Measurements from ENCODE around the gene PPT2. TPM values are rescaled to one million over a fixed set of nuclear protein-coding genes. Genes with fewer than 3 reads are reported as not detected.

PPT2 gene
- total and polyA plus RNA-seq, 2 of the 13 experiments (the other 11 are each of a cell fraction or from before 2014, with no cell fraction given), result 39.2 to 61.8 TPM

DNA sequence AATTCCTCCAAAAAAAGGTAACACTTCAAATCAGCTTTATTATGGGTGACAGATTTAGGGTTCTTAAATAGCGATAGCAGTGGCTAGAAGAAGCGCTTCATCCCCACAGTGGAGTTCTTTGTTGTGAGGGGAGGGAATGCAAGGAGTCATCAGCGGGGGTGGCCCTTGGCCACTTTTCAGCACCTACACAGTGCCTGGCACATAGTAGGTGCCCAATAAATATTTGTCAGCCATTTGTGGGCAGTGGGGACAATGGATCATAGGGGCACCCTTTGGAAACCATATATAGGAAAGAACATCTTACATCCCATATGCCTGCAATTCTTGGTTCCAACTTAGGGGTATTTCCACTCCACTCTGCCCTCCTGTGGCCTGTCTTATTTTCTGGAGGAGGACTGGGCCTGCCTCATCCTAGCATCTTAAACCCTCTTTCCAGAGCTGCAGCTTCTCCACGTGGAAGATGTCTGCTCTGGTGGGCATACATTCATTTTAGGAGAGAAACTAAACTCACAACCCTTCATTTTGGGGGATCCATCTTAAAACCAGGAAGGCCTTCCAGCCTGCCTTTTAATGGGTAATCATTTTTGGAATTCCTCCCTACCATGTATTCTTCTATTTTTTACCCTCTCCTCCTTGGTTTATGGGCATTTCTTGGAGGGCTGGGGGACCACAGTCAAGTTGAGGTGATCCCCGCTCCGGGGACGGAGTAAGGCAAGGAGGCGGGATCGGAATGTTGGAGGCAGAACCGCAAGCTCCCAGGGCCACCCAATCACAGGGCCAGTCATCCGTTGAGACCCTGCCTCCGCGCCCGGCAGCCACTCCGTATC, 41.1 kb downstream of the PPT2 start (continued):
- TF ChIP-seq ZNF713 (CRISPR knock-in tag; IDR thresholded peaks at IDR 0.05) (no peak), U2AF1 (optimal IDR thresholded peaks at IDR 0.05; ENCODE audit: low read depth, low read length) (no peak), ARNTL (CRISPR knock-in tag; IDR thresholded peaks at IDR 0.05) (peak; percentile 7; the same call in 1 of the 2 replicates), FOSL1 (CRISPR knock-in tag; IDR thresholded peaks at IDR 0.05; ENCODE audit: borderline replicate concordance) (no peak), ZNF138 (CRISPR knock-in tag; IDR thresholded peaks at IDR 0.05; ENCODE audit: low read depth) (no peak), ERF (CRISPR knock-in tag; IDR thresholded peaks at IDR 0.05) (no peak), CHCHD3 (CRISPR knock-in tag; IDR thresholded peaks at IDR 0.05) (no peak), ZNF747 (CRISPR knock-in tag; IDR thresholded peaks at IDR 0.05; ENCODE audit: borderline replicate concordance) (no peak), ELF1 (CRISPR knock-in tag; IDR thresholded peaks at IDR 0.05) (no peak; the same call in 1 of the 2 replicates), TSC22D2 (CRISPR knock-in tag; IDR thresholded peaks at IDR 0.05; ENCODE audit: borderline replicate concordance) (no peak), ISX (CRISPR knock-in tag; conservative IDR thresholded peaks at IDR 0.05) (no peak), ZNF607 (CRISPR knock-in tag; IDR thresholded peaks at IDR 0.05; ENCODE audit: borderline replicate concordance) (no peak), PRMT3 (CRISPR knock-in tag; IDR thresholded peaks at IDR 0.05; ENCODE audit: borderline replicate concordance, low read depth) (no peak), KDM5A (IDR thresholded peaks at IDR 0.05; ENCODE audit: borderline replicate concordance, low read length) (0 out of 2 replicates have a peak, but pooled peaks have one; percentile 61), NFKB2 (CRISPR knock-in tag; IDR thresholded peaks at IDR 0.05; ENCODE audit: borderline replicate concordance) (no peak)
- TF ChIP-seq, protein P1, sequence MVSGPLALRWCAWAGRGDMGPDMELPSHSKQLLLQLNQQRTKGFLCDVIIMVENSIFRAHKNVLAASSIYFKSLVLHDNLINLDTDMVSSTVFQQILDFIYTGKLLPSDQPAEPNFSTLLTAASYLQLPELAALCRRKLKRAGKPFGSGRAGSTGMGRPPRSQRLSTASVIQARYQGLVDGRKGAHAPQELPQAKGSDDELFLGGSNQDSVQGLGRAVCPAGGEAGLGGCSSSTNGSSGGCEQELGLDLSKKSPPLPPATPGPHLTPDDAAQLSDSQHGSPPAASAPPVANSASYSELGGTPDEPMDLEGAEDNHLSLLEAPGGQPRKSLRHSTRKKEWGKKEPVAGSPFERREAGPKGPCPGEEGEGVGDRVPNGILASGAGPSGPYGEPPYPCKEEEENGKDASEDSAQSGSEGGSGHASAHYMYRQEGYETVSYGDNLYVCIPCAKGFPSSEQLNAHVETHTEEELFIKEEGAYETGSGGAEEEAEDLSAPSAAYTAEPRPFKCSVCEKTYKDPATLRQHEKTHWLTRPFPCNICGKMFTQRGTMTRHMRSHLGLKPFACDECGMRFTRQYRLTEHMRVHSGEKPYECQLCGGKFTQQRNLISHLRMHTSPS (CRISPR knock-in tag; IDR thresholded peaks at IDR 0.05; ENCODE audit: low read depth), result no peak; the same call in 1 of the 2 replicates
- TF ChIP-seq, protein P2, sequence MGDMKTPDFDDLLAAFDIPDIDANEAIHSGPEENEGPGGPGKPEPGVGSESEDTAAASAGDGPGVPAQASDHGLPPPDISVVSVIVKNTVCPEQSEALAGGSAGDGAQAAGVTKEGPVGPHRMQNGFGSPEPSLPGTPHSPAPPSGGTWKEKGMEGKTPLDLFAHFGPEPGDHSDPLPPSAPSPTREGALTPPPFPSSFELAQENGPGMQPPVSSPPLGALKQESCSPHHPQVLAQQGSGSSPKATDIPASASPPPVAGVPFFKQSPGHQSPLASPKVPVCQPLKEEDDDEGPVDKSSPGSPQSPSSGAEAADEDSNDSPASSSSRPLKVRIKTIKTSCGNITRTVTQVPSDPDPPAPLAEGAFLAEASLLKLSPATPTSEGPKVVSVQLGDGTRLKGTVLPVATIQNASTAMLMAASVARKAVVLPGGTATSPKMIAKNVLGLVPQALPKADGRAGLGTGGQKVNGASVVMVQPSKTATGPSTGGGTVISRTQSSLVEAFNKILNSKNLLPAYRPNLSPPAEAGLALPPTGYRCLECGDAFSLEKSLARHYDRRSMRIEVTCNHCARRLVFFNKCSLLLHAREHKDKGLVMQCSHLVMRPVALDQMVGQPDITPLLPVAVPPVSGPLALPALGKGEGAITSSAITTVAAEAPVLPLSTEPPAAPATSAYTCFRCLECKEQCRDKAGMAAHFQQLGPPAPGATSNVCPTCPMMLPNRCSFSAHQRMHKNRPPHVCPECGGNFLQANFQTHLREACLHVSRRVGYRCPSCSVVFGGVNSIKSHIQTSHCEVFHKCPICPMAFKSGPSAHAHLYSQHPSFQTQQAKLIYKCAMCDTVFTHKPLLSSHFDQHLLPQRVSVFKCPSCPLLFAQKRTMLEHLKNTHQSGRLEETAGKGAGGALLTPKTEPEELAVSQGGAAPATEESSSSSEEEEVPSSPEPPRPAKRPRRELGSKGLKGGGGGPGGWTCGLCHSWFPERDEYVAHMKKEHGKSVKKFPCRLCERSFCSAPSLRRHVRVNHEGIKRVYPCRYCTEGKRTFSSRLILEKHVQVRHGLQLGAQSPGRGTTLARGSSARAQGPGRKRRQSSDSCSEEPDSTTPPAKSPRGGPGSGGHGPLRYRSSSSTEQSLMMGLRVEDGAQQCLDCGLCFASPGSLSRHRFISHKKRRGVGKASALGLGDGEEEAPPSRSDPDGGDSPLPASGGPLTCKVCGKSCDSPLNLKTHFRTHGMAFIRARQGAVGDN (CRISPR knock-in tag; IDR thresholded peaks at IDR 0.05), result no peak
- TF ChIP-seq, protein P3, sequence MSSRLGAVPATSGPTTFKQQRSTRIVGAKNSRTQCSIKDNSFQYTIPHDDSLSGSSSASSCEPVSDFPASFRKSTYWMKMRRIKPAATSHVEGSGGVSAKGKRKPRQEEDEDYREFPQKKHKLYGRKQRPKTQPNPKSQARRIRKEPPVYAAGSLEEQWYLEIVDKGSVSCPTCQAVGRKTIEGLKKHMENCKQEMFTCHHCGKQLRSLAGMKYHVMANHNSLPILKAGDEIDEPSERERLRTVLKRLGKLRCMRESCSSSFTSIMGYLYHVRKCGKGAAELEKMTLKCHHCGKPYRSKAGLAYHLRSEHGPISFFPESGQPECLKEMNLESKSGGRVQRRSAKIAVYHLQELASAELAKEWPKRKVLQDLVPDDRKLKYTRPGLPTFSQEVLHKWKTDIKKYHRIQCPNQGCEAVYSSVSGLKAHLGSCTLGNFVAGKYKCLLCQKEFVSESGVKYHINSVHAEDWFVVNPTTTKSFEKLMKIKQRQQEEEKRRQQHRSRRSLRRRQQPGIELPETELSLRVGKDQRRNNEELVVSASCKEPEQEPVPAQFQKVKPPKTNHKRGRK (CRISPR knock-in tag; IDR thresholded peaks at IDR 0.05), result no peak
